HG02870 (cell line): ENCODE measurements around the gene SSR4.

Source experiments
- ATAC-seq: cut with Tn5 transposase; IDR thresholded peaks from one replicate; pipeline ENCODE4 v1.9.1; 2021; ENCODE audit warnings: mild to moderate bottlenecking, moderate library complexity; ENCODE audit not compliant: unreplicated experiment

SSR4 gene

GRCh38 chrX:153780678-153781427, 13.6 kb upstream of the SSR4 start, which contains the start of gene SRPK3:
Gene SRPK3 (plus strand): TSS chrX:153781041. CDS start chrX:153781087, 46 bp downstream.
- ATAC-seq = no peak

- no peak for ATAC-seq
Measured at GRCh38 chrX:153781428-153782047, 12.9 kb upstream of the SSR4 start.

- no peak for ATAC-seq
Measured at GRCh38 chrX:153782313-153782712, 12.2 kb upstream of the SSR4 start.

- no peak for ATAC-seq
Measured at GRCh38 chrX:153782871-153783270, 11.6 kb upstream of the SSR4 start.

- ATAC-seq = no peak
Measured at GRCh38 chrX:153783378-153784013, 11.0 kb upstream of the SSR4 start.

- ATAC-seq = no peak
Measured at GRCh38 chrX:153784325-153784967, 10.0 kb upstream of the SSR4 start.

- ATAC-seq = no peak
Measured at GRCh38 chrX:153786669-153787068, 7.8 kb upstream of the SSR4 start.

- ATAC-seq = no peak
Measured at GRCh38 chrX:153789654-153790053, 4.8 kb upstream of the SSR4 start.

GRCh38 chrX:153791104-153791852, 3.2 kb upstream of the SSR4 start:
- ATAC-seq = no peak

GRCh38 chrX:153792368-153792767, 2.1 kb upstream of the SSR4 start:
- ATAC-seq = no peak

GRCh38 chrX:153793291-153793690, 1.2 kb upstream of the SSR4 start:
- ATAC-seq = no peak

GRCh38 chrX:153794897-153795816, 689 bp downstream of the SSR4 start:
- peak; percentile 3 for ATAC-seq

- no peak for ATAC-seq
Measured at GRCh38 chrX:153797415-153798015, 3.0 kb downstream of the SSR4 start.

GRCh38 chrX:153799326-153799725, 4.9 kb downstream of the SSR4 start:
- ATAC-seq = no peak

- no peak for ATAC-seq
Measured at GRCh38 chrX:153800177-153800722, 5.8 kb downstream of the SSR4 start.

- ATAC-seq = no peak
Measured at GRCh38 chrX:153800746-153801145, 6.3 kb downstream of the SSR4 start.

- ATAC-seq = no peak
Measured at GRCh38 chrX:153801669-153802068, 7.2 kb downstream of the SSR4 start.

GRCh38 chrX:153802513-153803045, 8.1 kb downstream of the SSR4 start:
- ATAC-seq = no peak
